ENCODE data around the gene ZSCAN26.

- TF ChIP-seq EZH2phosphoT487 (IDR thresholded peaks at IDR 0.05; ENCODE audit: borderline replicate concordance, low read length) (no peak), CTCF (conservative IDR thresholded peaks at IDR 0.05; ENCODE audit: low read depth, low read length) (no peak), EZH2 (IDR thresholded peaks at IDR 0.05; ENCODE audit: low read length, unreplicated experiment) (no peak)
These were observed 14.7 kb upstream of the ZSCAN26 start, which contains the start of gene ZKSCAN4 for GRCh38 chr6:28252009-28252975.
